ENCODE results near the gene PILRA.

- TF ChIP-seq CTCF (IDR thresholded peaks at IDR 0.05; ENCODE audit: insufficient read depth, low read length) = no peak
- no peak for TF ChIP-seq REST (IDR thresholded peaks at IDR 0.05; ENCODE audit: insufficient replicate concordance, low read depth)
- peak; percentile 70 for TF ChIP-seq POLR2AphosphoS5 (IDR thresholded peaks at IDR 0.05; ENCODE audit: low read depth)
- no peak for TF ChIP-seq SPI1 (IDR thresholded peaks at IDR 0.05; ENCODE audit: borderline replicate concordance, low read depth)
Observed at GRCh38 chr7:100435401-100436304, 62.4 kb downstream of the PILRA start.
